ENCODE measurements around the gene SLCO4C1. TPM values are rescaled to one million over a fixed set of nuclear protein-coding genes. Genes with fewer than 3 reads are reported as not detected.

Gene SLCO4C1, protein sequence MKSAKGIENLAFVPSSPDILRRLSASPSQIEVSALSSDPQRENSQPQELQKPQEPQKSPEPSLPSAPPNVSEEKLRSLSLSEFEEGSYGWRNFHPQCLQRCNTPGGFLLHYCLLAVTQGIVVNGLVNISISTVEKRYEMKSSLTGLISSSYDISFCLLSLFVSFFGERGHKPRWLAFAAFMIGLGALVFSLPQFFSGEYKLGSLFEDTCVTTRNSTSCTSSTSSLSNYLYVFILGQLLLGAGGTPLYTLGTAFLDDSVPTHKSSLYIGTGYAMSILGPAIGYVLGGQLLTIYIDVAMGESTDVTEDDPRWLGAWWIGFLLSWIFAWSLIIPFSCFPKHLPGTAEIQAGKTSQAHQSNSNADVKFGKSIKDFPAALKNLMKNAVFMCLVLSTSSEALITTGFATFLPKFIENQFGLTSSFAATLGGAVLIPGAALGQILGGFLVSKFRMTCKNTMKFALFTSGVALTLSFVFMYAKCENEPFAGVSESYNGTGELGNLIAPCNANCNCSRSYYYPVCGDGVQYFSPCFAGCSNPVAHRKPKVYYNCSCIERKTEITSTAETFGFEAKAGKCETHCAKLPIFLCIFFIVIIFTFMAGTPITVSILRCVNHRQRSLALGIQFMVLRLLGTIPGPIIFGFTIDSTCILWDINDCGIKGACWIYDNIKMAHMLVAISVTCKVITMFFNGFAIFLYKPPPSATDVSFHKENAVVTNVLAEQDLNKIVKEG
- not detected in 2 replicates for total RNA-seq

GRCh38 chr5:102296178-102296817 lies at the start of gene SLCO4C1:
Gene SLCO4C1, minus strand, starts transcription at chr5:102296284. Its CDS starts 22 bp downstream, at chr5:102296262.

Other genes starting within 250 kb of the SLCO4C1 start
- not detected in 2 replicates for gene SLCO6A1, start 202.7 kb upstream of the SLCO4C1 start, total RNA-seq

Measured in smooth muscle cell of the pulmonary artery (primary cell).